Measurements from ENCODE around the gene TUBG1.

DNA sequence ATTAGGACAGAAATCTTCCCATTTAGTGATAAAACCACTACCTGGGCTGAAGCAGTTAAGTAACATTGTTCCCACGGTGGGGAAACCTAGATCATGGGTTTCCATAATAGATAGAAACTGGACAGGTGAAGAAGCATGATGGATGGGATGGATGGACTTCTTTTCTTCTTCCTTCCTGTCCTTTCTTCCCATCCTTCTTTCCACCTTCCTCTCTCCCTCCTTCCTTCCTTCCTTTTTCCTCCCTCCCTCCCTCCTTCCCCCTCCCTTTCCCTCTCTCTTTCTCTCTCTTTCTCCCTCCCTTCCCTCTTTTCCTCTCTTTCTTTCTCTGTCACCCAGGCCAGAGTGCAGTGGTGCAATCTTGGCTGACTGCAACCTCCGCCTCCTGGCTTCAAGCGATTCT lies 35.0 kb upstream of the TUBG1 start:
- TF ChIP-seq YY1 (IDR thresholded peaks at IDR 0.05; ENCODE audit: insufficient read depth, insufficient read length) = no peak
- no peak for TF ChIP-seq ZNF274 (IDR thresholded peaks at IDR 0.05; ENCODE audit: low read depth, low read length)
- no peak for TF ChIP-seq SUZ12 (IDR thresholded peaks at IDR 0.05; ENCODE audit: extremely low read depth, insufficient read depth, insufficient read length)
